Suprapubic skin (tissue), 4 donors: Measurements from ENCODE around the gene OR6V1. TPM values are rescaled to one million over a fixed set of nuclear protein-coding genes. Genes with fewer than 3 reads are reported as not detected.

Experiments
- DNase-seq, 2 donors: peaks; one replicate each; pipeline ENCODE4 v3.0.0-alpha.2; 2019; ENCODE audit warnings: low spot score in 2 of 2
- H3K27ac ChIP-seq: fragments of 200-600 bp; sonication (generic); one replicate; pipeline ENCODE4 v1.5.1; 2019
- H3K27me3 ChIP-seq: fragments of 200-600 bp; sonication (generic); one replicate; pipeline ENCODE4 v1.5.1; 2019
- H3K36me3 ChIP-seq: fragments of 200-600 bp; sonication (generic); one replicate; pipeline ENCODE4 v1.5.1; 2019
- H3K4me1 ChIP-seq: fragments of 200-600 bp; sonication (generic); one replicate; pipeline ENCODE4 v1.5.1; 2019
- H3K4me3 ChIP-seq: fragments of 200-600 bp; sonication (generic); one replicate; pipeline ENCODE4 v1.5.1; 2019; ENCODE audit warnings: mild to moderate bottlenecking
- H3K9me3 ChIP-seq: fragments of 200-600 bp; sonication (generic); one replicate; pipeline ENCODE4 v1.5.1; 2019
- EP300 ChIP-seq: sonication (generic); formaldehyde crosslinking; IDR thresholded peaks from one replicate; pipeline ENCODE4 v1.6.1; 2017; ENCODE audit warnings: antibody characterized with exemption
- POLR2A ChIP-seq, 2 donors: fragments of 450-650 bp; IDR thresholded peaks; one replicate each; pipeline ENCODE4 v1.6.1; 2017; ENCODE audit warnings: antibody characterized with exemption in 2 of 2, mild to moderate bottlenecking in 2 of 2, moderate library complexity in 2 of 2
- POLR2AphosphoS5 ChIP-seq, 3 donors: sonication (generic); formaldehyde crosslinking; IDR thresholded peaks; one replicate each; pipeline ENCODE4 v1.6.1; 2017; ENCODE audit warnings: antibody characterized with exemption in 3 of 3
- WGBS: methylation state at CpG from one replicate; pipeline ENCODE4 v1.1.5; 2018; 5-methylcytosine and 5-hydroxymethylcytosine counted together
- total RNA-seq, 4 donors: library from RNA; depleted of rRNA; stranded (reverse); fragments of >200 nt; gene quantifications; one replicate each; pipeline ENCODE4 v1.1.0, GENCODE V29; 2016
- TF ChIP-seq, protein P1 (sequence below), 2 donors: fragments of 200-600 bp in 1 of 2; fragments of 450-650 bp in 1 of 2; sonication (generic) in 1 of 2; IDR thresholded peaks; one replicate each; pipeline ENCODE4 v1.5.1; 2016 to 2019; ENCODE audit warnings: antibody characterized with exemption in 2 of 2, mild to moderate bottlenecking in 1 of 2, moderate library complexity in 1 of 2

OR6V1 gene
- total RNA-seq, 4 donors from 2014 or later, result not detected

DNA sequence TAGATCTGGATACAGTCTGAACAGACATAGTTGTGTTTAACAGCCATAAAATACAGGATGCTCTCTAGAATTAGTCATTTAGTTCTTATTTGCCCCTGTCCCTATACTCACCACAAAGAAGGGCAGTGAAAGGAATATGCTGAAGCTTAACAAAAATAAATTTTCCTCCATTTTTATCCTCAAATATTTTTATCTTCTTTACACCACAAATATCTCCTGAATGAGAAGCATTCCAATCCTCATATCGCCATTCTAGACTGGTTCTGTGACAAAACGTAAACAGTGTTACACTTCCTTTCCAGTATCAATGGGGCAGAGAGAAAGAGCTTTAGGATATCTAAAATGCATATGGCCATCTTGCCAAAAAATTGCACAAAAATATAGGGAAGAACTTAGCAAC, 26.8 kb upstream of the OR6V1 start:
- Histone ChIP-seq H3K4me3 (no peak overlapping the region), H3K36me3 (no peaks in the 10 kb centered on the region), H3K4me1 (no peaks in the 10 kb centered on the region), H3K9me3 (no peaks in the 10 kb centered on the region), H3K27ac (no peak overlapping the region), H3K27me3 (no peaks in the 10 kb centered on the region)
- WGBS, result 78% methylated on average over 2 of the region's 2 CpGs
- DNase-seq, result no peak
- TF ChIP-seq, protein P1, sequence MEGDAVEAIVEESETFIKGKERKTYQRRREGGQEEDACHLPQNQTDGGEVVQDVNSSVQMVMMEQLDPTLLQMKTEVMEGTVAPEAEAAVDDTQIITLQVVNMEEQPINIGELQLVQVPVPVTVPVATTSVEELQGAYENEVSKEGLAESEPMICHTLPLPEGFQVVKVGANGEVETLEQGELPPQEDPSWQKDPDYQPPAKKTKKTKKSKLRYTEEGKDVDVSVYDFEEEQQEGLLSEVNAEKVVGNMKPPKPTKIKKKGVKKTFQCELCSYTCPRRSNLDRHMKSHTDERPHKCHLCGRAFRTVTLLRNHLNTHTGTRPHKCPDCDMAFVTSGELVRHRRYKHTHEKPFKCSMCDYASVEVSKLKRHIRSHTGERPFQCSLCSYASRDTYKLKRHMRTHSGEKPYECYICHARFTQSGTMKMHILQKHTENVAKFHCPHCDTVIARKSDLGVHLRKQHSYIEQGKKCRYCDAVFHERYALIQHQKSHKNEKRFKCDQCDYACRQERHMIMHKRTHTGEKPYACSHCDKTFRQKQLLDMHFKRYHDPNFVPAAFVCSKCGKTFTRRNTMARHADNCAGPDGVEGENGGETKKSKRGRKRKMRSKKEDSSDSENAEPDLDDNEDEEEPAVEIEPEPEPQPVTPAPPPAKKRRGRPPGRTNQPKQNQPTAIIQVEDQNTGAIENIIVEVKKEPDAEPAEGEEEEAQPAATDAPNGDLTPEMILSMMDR (IDR thresholded peaks at IDR 0.05), result no peak
- TF ChIP-seq EP300, result no peak
- no peak for TF ChIP-seq POLR2AphosphoS5 (IDR thresholded peaks at IDR 0.05)
- no peak for TF ChIP-seq POLR2A (IDR thresholded peaks at IDR 0.05)

DNA sequence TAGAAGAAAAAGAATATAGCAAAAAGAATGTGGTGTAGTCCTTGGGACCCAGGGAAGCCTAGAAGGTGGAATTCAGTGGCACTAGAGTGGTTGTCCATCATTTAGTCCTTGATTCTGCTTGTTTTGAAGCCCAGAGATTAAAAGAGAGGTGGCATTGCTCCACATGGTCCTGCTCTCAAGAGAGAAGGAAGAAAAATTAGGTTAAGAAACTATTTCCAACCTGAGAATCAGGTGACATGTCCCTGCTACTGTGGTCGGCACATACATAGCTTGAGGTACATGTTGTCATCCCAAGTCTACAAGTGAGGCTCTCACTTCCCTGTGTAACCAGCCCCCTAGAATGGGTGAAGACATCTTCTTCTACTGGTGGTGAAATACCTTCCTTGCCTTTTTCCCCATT, 25.1 kb upstream of the OR6V1 start, which contains the start of gene OR9A2:
TSS of gene OR9A2 (minus strand) at position 101 of the 400 bp plus-strand sequence. CDS start at position 101, 0 bp downstream.
- H3K27ac ChIP-seq, result no peak within 1 kb of the TSS
- H3K9me3 ChIP-seq, result no peaks in the 10 kb centered on the region
- no peaks in the 10 kb centered on the region for H3K36me3 ChIP-seq
- TF ChIP-seq, protein P1 (IDR thresholded peaks at IDR 0.05), result no peak
- TF ChIP-seq POLR2A (IDR thresholded peaks at IDR 0.05), result no peak
- no peak for TF ChIP-seq POLR2AphosphoS5 (IDR thresholded peaks at IDR 0.05)
- no peak for TF ChIP-seq EP300
- no peak within 1 kb of the TSS for H3K4me3 ChIP-seq
- WGBS, result 83% methylated on average over 1 of the region's 1 CpG
- H3K27me3 ChIP-seq, result no peaks in the 10 kb centered on the region
- H3K4me1 ChIP-seq, result no peaks in the 10 kb centered on the region
- no peak for DNase-seq

DNA sequence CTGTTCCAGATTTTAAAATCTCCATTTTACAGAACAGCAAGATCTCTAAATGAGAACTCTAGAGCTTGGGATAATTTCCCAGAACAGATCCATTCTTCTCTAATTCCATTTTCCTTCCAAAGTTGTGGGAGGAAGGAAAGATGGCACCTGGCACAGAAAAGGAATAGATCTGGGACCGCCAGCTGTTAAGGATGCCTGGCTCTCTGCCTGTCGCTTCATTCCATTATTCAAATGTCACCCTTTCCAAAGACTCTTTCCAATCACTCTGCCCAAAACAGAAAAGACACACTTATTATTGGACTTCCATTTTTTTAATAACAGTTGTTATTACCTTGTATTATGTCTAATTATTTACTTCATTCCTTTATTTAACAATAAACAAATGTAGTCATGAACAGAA, 24.5 kb upstream of the OR6V1 start:
- Histone ChIP-seq H3K4me3 (no peak overlapping the region), H3K27me3 (no peaks in the 10 kb centered on the region), H3K4me1 (no peaks in the 10 kb centered on the region), H3K36me3 (no peaks in the 10 kb centered on the region), H3K9me3 (no peaks in the 10 kb centered on the region), H3K27ac (no peak overlapping the region)
- TF ChIP-seq POLR2A (IDR thresholded peaks at IDR 0.05) (no peak), POLR2AphosphoS5 (IDR thresholded peaks at IDR 0.05) (no peak), EP300 (no peak)
- TF ChIP-seq, protein P1 (IDR thresholded peaks at IDR 0.05), result no peak
- no peak for DNase-seq
- WGBS, result 81% methylated on average over 2 of the region's 2 CpGs

DNA sequence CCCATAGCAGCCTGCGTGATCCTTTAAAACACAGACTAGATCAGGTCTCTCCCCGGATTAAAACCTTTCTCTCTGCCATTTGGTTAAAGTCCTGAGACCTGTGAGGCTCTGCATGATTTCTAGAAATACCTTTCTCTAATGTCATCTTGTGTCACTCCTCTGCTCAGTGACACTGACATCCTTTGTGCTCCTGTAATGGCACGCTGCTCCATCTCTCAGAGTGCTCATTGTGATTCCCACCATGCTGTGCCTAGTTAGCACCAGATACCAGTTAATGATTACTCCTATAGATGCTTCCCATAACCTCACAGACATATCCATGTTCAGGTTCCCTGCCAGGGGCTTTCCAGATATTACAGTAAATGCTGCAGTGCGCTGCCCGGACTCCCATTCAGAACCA, 13.5 kb upstream of the OR6V1 start:
- WGBS, result 81% methylated on average over 5 of the region's 5 CpGs
- no peaks in the 10 kb centered on the region for H3K36me3 ChIP-seq
- TF ChIP-seq POLR2A (IDR thresholded peaks at IDR 0.05) (no peak), POLR2AphosphoS5 (IDR thresholded peaks at IDR 0.05) (no peak), EP300 (no peak)
- TF ChIP-seq, protein P1 (IDR thresholded peaks at IDR 0.05), result no peak

DNA sequence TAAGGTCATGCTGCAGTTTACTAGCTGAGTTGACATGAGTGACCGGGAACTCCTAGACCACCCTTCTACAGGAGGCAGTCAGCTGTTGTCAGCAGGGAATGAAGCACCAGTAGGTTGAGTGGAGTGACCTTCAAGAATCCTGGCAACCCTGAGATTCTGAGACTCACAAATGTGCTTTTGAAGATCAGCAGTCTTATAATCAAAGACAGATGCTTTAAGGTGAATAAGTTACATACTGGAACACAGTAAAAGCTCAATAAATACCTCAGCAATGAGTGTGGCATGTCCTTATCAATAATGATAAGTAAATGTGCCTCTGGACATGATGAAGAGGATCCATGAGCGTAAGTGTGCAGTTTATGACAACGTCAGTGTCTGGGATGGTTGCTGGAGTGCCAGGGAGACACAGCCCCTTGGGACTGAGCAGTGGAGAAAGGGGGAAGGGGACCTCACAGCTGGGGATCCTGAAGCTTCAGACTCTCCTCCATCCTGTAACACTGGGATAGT, 11.9 kb upstream of the OR6V1 start:
- no peaks in the 10 kb centered on the region for H3K9me3 ChIP-seq
- H3K27ac ChIP-seq, result no peak overlapping the region
- H3K4me1 ChIP-seq, result no peaks in the 10 kb centered on the region
- WGBS, result 77% methylated on average over 3 of the region's 3 CpGs
- no peaks in the 10 kb centered on the region for H3K27me3 ChIP-seq
- H3K4me3 ChIP-seq, result no peak overlapping the region
- DNase-seq, result no peak
- TF ChIP-seq POLR2A (IDR thresholded peaks at IDR 0.05), result no peak
- TF ChIP-seq, protein P1 (IDR thresholded peaks at IDR 0.05), result no peak
- TF ChIP-seq EP300, result no peak
- TF ChIP-seq POLR2AphosphoS5 (IDR thresholded peaks at IDR 0.05), result no peak
- no peaks in the 10 kb centered on the region for H3K36me3 ChIP-seq

More for the DNA sequence above, 13.5 kb upstream of the OR6V1 start:
- DNase-seq, result no peak
- Histone ChIP-seq H3K4me1 (no peaks in the 10 kb centered on the region), H3K27ac (no peak overlapping the region), H3K27me3 (no peaks in the 10 kb centered on the region), H3K9me3 (no peaks in the 10 kb centered on the region), H3K4me3 (no peak overlapping the region)
